Activated naive CD8-positive, alpha-beta T cell treated with anti-CD3 and anti-CD28 coated beads for 36 hours (primary cell): Measurements from ENCODE around the gene GLT6D1. TPM values are rescaled to one million over a fixed set of nuclear protein-coding genes. Genes with fewer than 3 reads are reported as not detected.
"Not testable (repeated sequence)": the region's sequence is repeated elsewhere in the genome, so short reads cannot be mapped to it uniquely, and the experiment has no call there.

Source experiments
- DNase-seq: peaks from one replicate; pipeline ENCODE4 v3.0.0; 2021
- H3K27ac Mint-ChIP-seq: one replicate; pipeline ENCODE4 v1.8.0; 2022; ENCODE audit warnings: mild to moderate bottlenecking, moderate library complexity, mixed read lengths
- H3K27me3 Mint-ChIP-seq: one replicate; pipeline ENCODE4 v1.8.0; 2022; ENCODE audit warnings: mild to moderate bottlenecking, mixed read lengths
- H3K36me3 Mint-ChIP-seq: one replicate; pipeline ENCODE4 v1.8.0; 2021; ENCODE audit warnings: mild to moderate bottlenecking, mixed read lengths
- H3K4me1 Mint-ChIP-seq: one replicate; pipeline ENCODE4 v1.8.0; 2021; ENCODE audit warnings: mixed read lengths
- H3K4me3 Mint-ChIP-seq: one replicate; pipeline ENCODE4 v1.8.0; 2022; ENCODE audit warnings: mild to moderate bottlenecking, moderate library complexity, mixed read lengths
- H3K9me3 Mint-ChIP-seq: one replicate; pipeline ENCODE4 v1.8.0; 2022; ENCODE audit warnings: mixed read lengths
- total RNA-seq, 2 experiments: library from RNA; stranded (reverse); gene quantifications; one replicate each; pipeline ENCODE4 v1.2.3, GENCODE V29; 2021

The GLT6D1 gene
- not detected for total RNA-seq

GRCh38 chr9:135639196-135639595 is at the start of gene GLT6D1:
TSS of gene GLT6D1 (minus strand) at chr9:135639540. CDS start at chr9:135639187, 353 bp downstream.
- H3K27ac Mint-ChIP-seq: no peak within 1 kb of the TSS
- DNase-seq: no peak
- H3K27me3 Mint-ChIP-seq: peaks cover 39% of the 10 kb centered on the region
- H3K9me3 Mint-ChIP-seq: peaks cover 9% of the 10 kb centered on the region
- H3K4me3 Mint-ChIP-seq: no peak within 1 kb of the TSS
- no peaks in the 10 kb centered on the region for H3K4me1 Mint-ChIP-seq
- no peaks in the 10 kb centered on the region for H3K36me3 Mint-ChIP-seq

GRCh38 chr9:135689011-135689410 is 49.7 kb upstream of the GLT6D1 start:
- DNase-seq: no peak
- no peaks in the 10 kb centered on the region for H3K36me3 Mint-ChIP-seq
- no peak overlapping the region for H3K27ac Mint-ChIP-seq
- H3K4me3 Mint-ChIP-seq: no peak overlapping the region
- no peaks in the 10 kb centered on the region for H3K9me3 Mint-ChIP-seq
- H3K4me1 Mint-ChIP-seq: no peaks in the 10 kb centered on the region
- no peaks in the 10 kb centered on the region for H3K27me3 Mint-ChIP-seq

DNA sequence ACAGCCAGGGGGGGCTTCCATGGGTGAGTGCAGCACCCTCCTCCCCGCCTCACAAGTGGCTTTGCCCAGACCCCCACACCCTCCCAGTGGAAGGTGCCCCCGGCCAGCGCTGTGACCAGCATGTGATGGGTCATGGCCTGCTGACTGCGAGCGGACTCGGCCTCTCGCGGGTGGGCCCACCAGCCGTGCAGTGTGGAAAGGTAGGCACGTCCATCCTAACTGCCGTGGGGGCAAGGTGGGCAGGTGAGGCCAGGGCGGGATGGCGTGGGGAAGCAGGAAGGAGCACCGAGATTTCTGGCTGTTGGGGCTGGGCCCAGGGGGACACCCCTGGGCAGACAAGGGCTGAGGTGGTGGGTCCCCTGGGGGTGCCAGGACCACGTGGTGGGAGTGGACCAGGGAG is 47.9 kb upstream of the GLT6D1 start:
- Mint-ChIP-seq H3K36me3 (no peaks in the 10 kb centered on the region), H3K9me3 (no peaks in the 10 kb centered on the region), H3K27ac (no peak overlapping the region), H3K4me1 (no peaks in the 10 kb centered on the region), H3K27me3 (peaks cover 8% of the 10 kb centered on the region), H3K4me3 (no peak overlapping the region)
- DNase-seq: no peak

DNA sequence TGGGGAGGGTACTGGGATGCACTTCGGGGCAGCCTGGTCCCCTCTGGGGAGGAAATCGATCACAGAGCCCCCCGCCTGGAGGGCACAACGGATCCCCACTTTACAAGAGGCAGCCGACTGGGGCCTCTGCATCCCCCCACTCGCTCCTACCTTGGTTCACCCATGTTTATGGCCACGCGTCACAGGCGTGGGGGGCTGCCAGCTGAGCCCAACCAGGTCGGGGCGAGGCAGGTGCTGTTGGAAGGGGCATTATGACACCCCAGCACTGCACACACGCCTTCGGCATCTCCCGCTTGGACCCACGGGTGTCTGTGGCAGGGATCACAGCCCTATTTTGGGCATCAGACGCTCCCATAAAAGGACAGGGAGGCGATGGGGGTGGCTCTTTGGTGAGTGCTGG is 45.4 kb upstream of the GLT6D1 start:
- DNase-seq: no peak
- H3K36me3 Mint-ChIP-seq: no peaks in the 10 kb centered on the region
- no peak overlapping the region for H3K27ac Mint-ChIP-seq
- H3K27me3 Mint-ChIP-seq: peaks cover 8% of the 10 kb centered on the region
- H3K9me3 Mint-ChIP-seq: no peaks in the 10 kb centered on the region
- no peak overlapping the region for H3K4me3 Mint-ChIP-seq
- H3K4me1 Mint-ChIP-seq: no peaks in the 10 kb centered on the region

DNA sequence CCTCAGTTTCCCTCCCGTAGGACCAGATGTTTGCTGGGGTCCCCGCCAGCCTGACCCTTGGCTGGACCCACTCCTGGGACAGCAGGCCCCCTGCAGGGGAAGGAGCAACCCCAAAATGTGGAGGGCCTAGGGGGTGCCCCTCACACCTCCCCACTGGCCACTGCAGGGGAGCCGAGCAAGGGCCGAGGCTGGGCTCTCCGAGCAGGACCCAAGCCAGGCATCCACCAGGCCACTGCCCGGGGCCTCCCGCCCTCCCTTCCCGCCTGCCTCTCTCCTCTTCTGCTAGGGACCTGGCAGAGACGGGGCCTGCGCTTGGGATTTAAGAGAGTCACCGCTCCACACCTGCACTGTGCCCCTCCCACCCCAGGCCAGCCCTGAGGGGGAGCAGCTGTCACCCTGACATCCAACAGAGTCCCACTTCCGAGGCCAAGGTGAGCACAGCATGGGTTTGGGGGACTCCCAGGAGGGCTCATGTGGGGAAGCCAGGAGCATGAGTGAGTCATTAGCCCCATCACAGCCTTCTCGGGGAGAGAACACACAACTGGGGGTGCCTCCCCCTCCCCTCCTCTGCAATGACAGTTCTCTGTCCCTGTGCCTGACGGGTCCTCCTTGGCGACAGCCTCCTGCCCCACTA is 44.2 kb upstream of the GLT6D1 start:
- Mint-ChIP-seq H3K4me3 (no peak overlapping the region), H3K9me3 (no peaks in the 10 kb centered on the region), H3K4me1 (no peaks in the 10 kb centered on the region), H3K27me3 (peaks cover 8% of the 10 kb centered on the region), H3K36me3 (no peaks in the 10 kb centered on the region), H3K27ac (no peak overlapping the region)
- DNase-seq: no peak

- H3K4me1 Mint-ChIP-seq: no peaks in the 10 kb centered on the region
- no peak overlapping the region for H3K27ac Mint-ChIP-seq
- peaks cover 8% of the 10 kb centered on the region for H3K27me3 Mint-ChIP-seq
- no peak for DNase-seq
- no peaks in the 10 kb centered on the region for H3K9me3 Mint-ChIP-seq
- H3K36me3 Mint-ChIP-seq: no peaks in the 10 kb centered on the region
- H3K4me3 Mint-ChIP-seq: no peak overlapping the region
Observed at GRCh38 chr9:135681161-135681560, 41.8 kb upstream of the GLT6D1 start.

DNA sequence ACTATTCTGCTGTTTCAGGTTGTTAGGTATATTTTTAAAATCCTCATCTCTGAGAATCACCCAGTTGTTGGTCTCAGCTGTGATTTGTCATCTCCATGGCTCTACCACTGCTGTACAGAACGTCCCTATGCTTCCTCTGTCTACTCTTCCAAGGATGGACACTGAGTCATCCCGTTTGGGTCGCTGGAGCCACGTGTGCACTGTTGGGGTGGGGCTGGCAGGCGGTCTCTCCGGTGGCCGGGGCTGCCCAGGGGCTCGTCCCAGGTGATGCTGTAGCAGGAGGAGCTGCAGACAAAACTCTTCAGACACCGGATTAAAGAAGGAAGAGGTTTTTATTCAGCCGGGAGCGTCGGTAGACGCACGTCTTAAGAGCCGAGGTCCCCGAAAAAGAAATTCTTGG is 40.7 kb upstream of the GLT6D1 start:
- Mint-ChIP-seq H3K4me1 (no peaks in the 10 kb centered on the region), H3K9me3 (no peaks in the 10 kb centered on the region), H3K27ac (no peak overlapping the region), H3K4me3 (no peak overlapping the region), H3K36me3 (no peaks in the 10 kb centered on the region), H3K27me3 (peaks cover 8% of the 10 kb centered on the region)
- no peak for DNase-seq

GRCh38 chr9:135678236-135679017 is 39.1 kb upstream of the GLT6D1 start:
- no peaks in the 10 kb centered on the region for H3K36me3 Mint-ChIP-seq
- no peak overlapping the region for H3K27ac Mint-ChIP-seq
- DNase-seq: no peak
- no peaks in the 10 kb centered on the region for H3K4me1 Mint-ChIP-seq
- H3K27me3 Mint-ChIP-seq: peaks cover 3% of the 10 kb centered on the region
- no peak overlapping the region for H3K4me3 Mint-ChIP-seq
- no peaks in the 10 kb centered on the region for H3K9me3 Mint-ChIP-seq

GRCh38 chr9:135677641-135678168 is 38.4 kb upstream of the GLT6D1 start:
- Mint-ChIP-seq H3K36me3 (no peaks in the 10 kb centered on the region), H3K27ac (no peak overlapping the region), H3K9me3 (no peaks in the 10 kb centered on the region), H3K4me3 (no peak overlapping the region), H3K27me3 (no peaks in the 10 kb centered on the region), H3K4me1 (no peaks in the 10 kb centered on the region)
- DNase-seq: no peak

- no peak overlapping the region for H3K27ac Mint-ChIP-seq
- H3K27me3 Mint-ChIP-seq: no peaks in the 10 kb centered on the region
- DNase-seq: no peak
- no peaks in the 10 kb centered on the region for H3K36me3 Mint-ChIP-seq
- no peaks in the 10 kb centered on the region for H3K4me1 Mint-ChIP-seq
- H3K4me3 Mint-ChIP-seq: no peak overlapping the region
- no peaks in the 10 kb centered on the region for H3K9me3 Mint-ChIP-seq
Observed at GRCh38 chr9:135676891-135677290, 37.6 kb upstream of the GLT6D1 start.

DNA sequence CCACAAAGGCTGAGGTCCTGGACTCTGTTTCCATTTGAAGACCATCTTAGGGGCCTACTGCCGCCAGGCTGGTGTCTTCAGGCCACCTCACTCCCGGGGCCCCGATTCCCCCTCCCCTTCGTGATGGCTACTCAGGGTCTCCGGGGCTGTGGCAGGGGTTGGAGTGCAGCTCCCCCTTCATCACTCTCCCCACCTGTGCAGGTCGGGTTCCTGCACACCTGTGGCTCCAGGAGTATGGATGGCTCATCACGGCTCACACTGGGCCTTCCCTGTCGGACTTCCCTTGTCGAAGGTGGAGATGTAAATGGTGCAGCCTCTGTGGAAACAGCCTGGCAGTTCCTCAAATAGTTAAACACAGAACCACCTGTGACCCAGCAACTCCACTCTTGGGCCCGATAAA is 35.6 kb upstream of the GLT6D1 start:
- Mint-ChIP-seq H3K36me3 (no peaks in the 10 kb centered on the region), H3K4me3 (no peak overlapping the region), H3K4me1 (no peaks in the 10 kb centered on the region), H3K9me3 (no peaks in the 10 kb centered on the region), H3K27ac (no peak overlapping the region), H3K27me3 (no peaks in the 10 kb centered on the region)
- no peak for DNase-seq

DNA sequence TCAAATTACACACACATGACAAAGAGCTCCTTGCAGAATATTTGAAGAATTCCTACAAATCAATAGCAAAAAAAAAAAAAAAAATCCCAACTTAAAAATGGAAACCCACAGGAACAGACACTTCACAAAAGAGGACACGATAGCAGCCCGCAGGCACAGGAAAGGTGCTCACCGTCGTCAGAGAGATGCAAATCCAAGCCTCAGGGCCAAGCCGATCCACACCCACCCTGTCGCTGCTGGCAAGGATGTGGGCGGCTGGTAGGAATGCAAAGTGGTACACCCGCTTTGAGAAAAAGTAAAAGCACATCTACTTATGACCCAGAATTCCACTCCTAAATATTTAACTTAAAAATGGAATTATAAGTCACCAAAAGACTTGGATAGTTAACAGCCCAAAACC is 34.6 kb upstream of the GLT6D1 start:
- Mint-ChIP-seq H3K36me3 (no peaks in the 10 kb centered on the region), H3K9me3 (no peaks in the 10 kb centered on the region), H3K4me1 (no peaks in the 10 kb centered on the region), H3K27ac (no peak overlapping the region), H3K4me3 (no peak overlapping the region), H3K27me3 (no peaks in the 10 kb centered on the region)
- no peak for DNase-seq

DNA sequence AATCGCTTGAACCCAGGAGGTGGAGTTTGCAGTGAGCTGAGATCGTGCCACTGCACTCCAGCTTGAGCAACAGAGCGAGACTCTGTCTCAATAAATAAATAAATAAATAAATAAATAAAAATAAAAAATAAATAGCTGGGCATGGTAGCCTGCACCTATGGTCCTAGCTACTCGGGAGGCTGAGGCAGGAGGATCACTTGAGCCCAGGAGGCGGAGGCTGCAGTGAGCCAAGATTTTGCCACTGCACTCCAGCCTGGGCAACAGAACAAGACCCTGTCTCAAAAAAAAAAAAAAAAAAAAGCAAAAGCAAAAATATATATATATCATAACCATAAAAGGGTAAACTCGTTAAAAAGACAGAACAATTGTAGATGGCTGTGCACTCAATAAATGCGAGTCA is 33.4 kb upstream of the GLT6D1 start:
- not testable (repeated sequence) for H3K27ac Mint-ChIP-seq, H3K9me3 Mint-ChIP-seq, H3K36me3 Mint-ChIP-seq, DNase-seq, H3K27me3 Mint-ChIP-seq, H3K4me3 Mint-ChIP-seq, H3K4me1 Mint-ChIP-seq

- Mint-ChIP-seq H3K4me1 (no peaks in the 10 kb centered on the region), H3K4me3 (no peak overlapping the region), H3K27me3 (no peaks in the 10 kb centered on the region), H3K27ac (no peak overlapping the region), H3K9me3 (no peaks in the 10 kb centered on the region), H3K36me3 (no peaks in the 10 kb centered on the region)
- no peak for DNase-seq
Observed at GRCh38 chr9:135671591-135672041, 32.3 kb upstream of the GLT6D1 start.

DNA sequence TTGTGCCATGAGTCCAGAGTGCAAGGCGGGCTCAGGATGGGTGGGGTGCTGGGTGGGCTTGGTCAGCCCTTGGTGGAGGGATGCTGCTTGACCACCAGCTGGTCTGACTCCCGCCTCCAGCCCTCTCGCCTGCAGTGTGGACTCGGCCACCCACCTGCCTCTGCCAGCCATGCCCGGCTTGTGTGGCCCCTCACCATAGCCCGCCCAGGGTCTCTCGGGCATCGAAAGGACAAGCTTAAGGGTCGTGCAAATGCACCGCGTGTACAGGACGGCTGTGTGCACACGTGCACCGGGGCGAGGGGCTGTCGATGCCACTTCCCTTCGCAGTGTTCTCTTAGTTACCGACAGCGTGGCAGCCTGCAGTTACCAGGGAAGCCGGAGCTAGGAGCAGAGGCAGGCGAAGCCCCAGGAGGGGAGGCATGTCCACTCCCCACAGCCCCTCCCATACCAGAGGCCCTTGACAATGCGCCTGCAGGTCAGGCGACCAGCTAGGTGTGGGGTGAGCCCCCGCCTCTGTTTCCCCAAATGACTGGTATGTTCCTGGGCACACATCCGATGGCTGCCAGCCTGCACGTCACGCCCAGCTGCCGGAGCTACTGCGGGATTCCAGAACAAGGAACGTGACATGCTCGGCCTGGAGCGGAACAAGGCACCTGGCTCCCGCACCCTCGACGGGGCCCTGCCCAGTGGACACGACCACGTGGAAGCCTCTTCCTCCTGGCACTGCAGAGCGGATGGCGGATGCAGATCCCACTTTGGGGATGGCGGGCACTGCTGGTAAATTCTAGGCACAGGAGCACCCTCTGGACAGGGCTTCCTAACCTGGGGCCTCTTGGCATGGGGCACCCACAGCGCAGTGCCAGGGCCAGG is 31.6 kb upstream of the GLT6D1 start:
- Mint-ChIP-seq H3K9me3 (no peaks in the 10 kb centered on the region), H3K4me1 (no peaks in the 10 kb centered on the region), H3K36me3 (no peaks in the 10 kb centered on the region), H3K4me3 (no peak overlapping the region), H3K27ac (no peak overlapping the region), H3K27me3 (no peaks in the 10 kb centered on the region)
- no peak for DNase-seq
